Globus pallidus (tissue), 1 donor: Measurements from ENCODE around the gene SNX27.
A peak's percentile ranks its signal among the peaks of the same experiment; 100 is the strongest.
"Not testable (repeated sequence)": the region's sequence is repeated elsewhere in the genome, so short reads cannot be mapped to it uniquely, and the experiment has no call there.

ENCODE experiments used
- DNase-seq: peaks from one replicate; pipeline ENCODE4 v3.0.0-alpha.2; 2015; ENCODE audit warnings: low spot score

SNX27 gene

GRCh38 chr1:151604291-151604690, 7.6 kb upstream of the SNX27 start:
- no peak for DNase-seq

- DNase-seq: no peak
Measured at GRCh38 chr1:151606384-151606783, 5.5 kb upstream of the SNX27 start.

GRCh38 chr1:151606857-151607256, 5.0 kb upstream of the SNX27 start:
- no peak for DNase-seq

GRCh38 chr1:151610142-151610541, 1.7 kb upstream of the SNX27 start:
- no peak for DNase-seq

GRCh38 chr1:151611288-151611790, 511 bp upstream of the SNX27 start:
- no peak for DNase-seq

GRCh38 chr1:151612501-151613281, 841 bp downstream of the SNX27 start:
- peak; percentile 33 for DNase-seq

GRCh38 chr1:151613282-151613780, 1.5 kb downstream of the SNX27 start:
- no peak for DNase-seq

GRCh38 chr1:151615711-151616504, 4.1 kb downstream of the SNX27 start:
- DNase-seq: no peak

- no peak for DNase-seq
Measured at GRCh38 chr1:151616505-151616849, 4.6 kb downstream of the SNX27 start.

GRCh38 chr1:151618003-151618402, 6.2 kb downstream of the SNX27 start:
- no peak for DNase-seq

GRCh38 chr1:151618470-151618869, 6.6 kb downstream of the SNX27 start:
- DNase-seq: no peak

GRCh38 chr1:151618996-151619395, 7.1 kb downstream of the SNX27 start:
- DNase-seq: not testable (repeated sequence)

- no peak for DNase-seq
Measured at GRCh38 chr1:151619489-151620093, 7.7 kb downstream of the SNX27 start.

GRCh38 chr1:151620286-151620685, 8.4 kb downstream of the SNX27 start:
- DNase-seq: no peak

- no peak for DNase-seq
Measured at GRCh38 chr1:151621351-151621750, 9.5 kb downstream of the SNX27 start.

GRCh38 chr1:151624783-151625182, 12.9 kb downstream of the SNX27 start:
- no peak for DNase-seq

GRCh38 chr1:151626740-151627334, 15.0 kb downstream of the SNX27 start:
- DNase-seq: no peak

- no peak for DNase-seq
Measured at GRCh38 chr1:151629278-151629677, 17.4 kb downstream of the SNX27 start.

GRCh38 chr1:151635479-151636072, 23.7 kb downstream of the SNX27 start:
- DNase-seq: no peak

GRCh38 chr1:151638074-151638775, 26.4 kb downstream of the SNX27 start:
- no peak for DNase-seq

- no peak for DNase-seq
Measured at GRCh38 chr1:151638812-151639211, 27.0 kb downstream of the SNX27 start.
